Activated CD8-positive, alpha-beta memory T cell treated with anti-CD3 and anti-CD28 coated beads for 1 hour (primary cell): Measurements from ENCODE around the gene FHIT.
"Not testable (repeated sequence)": the region's sequence is repeated elsewhere in the genome, so short reads cannot be mapped to it uniquely, and the experiment has no call there.

Experiments
- DNase-seq, 2 donors: peaks; one replicate each; pipeline ENCODE4 v3.0.0-alpha.2; 2020; ENCODE audit warnings: low read depth in 1 of 2; ENCODE audit errors: extremely low read depth in 1 of 2

FHIT gene

DNA sequence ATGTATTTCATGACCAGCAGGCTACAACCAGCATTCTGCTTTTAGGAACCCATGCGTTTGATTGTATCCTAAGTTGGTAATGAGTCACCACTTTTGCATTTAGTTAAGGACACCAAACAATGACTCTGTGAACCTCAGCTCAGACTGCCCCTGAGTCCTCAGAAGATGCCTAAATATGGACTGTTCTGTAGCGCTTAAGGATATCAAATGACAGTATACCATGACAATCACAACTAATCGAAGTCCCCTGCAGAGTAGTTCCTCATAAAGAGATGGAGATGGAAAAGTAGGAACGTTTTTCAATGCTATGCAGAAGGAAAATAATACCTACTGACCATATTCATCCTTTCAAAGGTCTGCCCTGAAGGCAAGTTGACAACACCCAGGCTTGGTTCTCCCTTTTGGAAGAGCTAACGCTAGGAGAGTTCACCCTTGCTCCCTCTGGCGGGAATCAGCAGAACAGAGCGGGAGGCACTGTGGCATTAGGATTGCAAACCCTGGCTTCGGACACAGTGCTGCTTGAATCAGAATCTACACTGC, 508.6 kb downstream of the FHIT start:
- no peak for DNase-seq

DNA sequence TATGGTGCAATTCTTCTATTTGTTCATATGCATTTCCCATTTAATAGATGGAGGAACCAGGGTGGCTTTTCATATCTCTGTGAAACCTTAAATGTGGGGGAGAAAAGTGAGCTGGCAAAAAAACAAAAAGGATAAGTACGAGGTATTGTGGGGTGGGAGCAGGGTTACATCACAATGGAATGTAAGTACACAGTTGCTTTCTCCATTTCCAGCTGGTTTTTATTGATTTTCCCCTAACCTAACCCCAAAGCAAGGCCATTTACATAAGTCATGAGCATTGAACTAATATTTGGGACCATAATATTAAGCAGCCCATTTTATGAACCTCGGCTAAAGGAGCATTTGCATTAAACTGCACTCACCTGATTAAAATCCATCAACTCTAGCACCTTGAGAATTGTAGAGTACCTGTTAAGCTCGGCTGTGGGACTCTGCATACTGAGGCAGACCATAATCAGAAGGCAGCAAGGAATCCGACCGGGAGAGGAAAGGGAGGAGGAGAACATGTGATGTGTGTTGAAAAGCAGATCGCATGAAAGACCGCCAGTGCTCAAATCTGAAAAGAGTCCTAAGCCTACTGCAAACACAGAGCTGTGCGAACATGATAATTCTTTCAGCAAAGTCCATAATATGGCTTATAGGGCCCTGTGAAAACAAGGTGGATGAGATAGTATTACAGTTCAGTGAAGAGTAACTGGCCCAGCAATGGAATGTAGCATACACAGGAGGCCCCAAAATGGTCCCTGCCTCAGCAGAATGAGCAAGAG, 513.4 kb downstream of the FHIT start:
- DNase-seq, result no peak

DNA sequence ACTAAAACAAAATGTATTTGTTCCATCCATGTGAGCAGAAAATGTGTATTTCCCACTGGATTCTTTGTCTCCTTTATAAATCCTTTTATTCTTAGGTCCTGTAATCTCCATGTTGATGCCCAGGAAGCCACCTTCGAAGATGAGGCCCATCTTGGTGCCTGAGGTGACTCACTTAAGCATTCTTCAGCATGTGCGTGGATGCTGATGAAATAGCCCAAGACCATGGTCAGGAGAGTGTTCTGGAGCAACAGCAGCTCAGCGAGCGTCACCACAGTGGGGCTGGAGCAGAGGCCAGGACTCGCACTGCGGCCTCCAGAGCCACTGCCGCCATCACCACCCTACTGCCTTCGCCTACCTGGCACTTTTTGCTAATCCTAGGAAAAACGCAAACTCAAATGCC, 520.9 kb downstream of the FHIT start:
- no peak for DNase-seq

- no peak for DNase-seq
Measured at GRCh38 chr3:60729056-60729455, 522.2 kb downstream of the FHIT start.

GRCh38 chr3:60728006-60728405, 523.2 kb downstream of the FHIT start:
- no peak for DNase-seq

- no peak for DNase-seq
Measured at GRCh38 chr3:60720736-60721135, 530.5 kb downstream of the FHIT start.

DNA sequence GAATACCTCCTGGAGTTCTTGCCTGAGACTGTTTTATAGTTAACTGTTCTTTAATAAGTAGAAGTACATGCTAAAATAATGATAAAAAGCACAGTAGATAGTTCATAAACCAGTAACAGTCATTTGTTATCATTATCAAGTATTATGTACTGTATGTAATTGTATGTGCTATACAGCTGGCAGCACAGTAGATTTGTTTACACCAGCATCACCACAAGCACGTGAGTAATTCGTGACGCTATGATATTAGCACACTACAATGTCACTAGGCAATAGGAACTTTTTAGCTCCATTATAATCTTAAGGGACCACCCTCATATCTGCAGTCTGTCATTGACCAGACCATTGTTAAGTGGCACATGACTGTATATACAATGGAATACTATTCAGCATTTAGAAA, 534.7 kb downstream of the FHIT start:
- DNase-seq, result no peak

DNA sequence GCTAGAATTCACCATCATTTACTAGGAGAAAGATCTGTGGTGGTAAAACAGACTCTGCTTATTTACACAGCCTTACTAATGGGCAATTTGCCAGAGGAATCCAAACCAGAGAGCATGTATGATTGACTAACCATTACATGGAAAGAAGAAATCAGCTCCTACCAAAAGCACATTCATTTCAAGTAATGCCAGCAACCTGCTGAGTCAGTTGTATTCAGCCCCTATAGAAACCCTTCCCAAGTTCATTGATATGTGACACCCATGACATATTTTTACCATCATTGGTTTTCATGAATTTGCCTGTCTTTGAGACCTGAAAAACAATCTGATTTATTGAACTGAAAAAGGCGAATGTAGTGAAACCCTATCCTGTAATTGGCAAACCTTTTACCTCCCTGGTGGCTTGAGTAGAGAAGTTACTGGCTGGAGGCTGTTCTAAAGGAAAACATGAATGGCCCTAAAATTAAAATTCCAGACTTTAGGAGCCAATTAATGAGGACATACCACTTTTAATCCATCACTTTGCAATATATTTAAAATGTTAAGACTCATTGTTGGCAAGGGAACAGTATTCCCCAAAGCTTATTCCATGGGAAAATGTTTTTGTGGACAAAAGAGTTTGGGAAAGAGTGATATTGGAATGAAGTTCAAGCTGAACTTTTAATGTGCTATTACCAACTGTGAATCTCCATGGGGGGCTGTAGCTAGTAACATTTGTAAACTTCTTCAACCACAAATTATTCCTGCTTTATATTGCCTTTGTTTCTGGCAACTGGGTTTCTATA, 542.9 kb downstream of the FHIT start:
- no peak for DNase-seq

DNA sequence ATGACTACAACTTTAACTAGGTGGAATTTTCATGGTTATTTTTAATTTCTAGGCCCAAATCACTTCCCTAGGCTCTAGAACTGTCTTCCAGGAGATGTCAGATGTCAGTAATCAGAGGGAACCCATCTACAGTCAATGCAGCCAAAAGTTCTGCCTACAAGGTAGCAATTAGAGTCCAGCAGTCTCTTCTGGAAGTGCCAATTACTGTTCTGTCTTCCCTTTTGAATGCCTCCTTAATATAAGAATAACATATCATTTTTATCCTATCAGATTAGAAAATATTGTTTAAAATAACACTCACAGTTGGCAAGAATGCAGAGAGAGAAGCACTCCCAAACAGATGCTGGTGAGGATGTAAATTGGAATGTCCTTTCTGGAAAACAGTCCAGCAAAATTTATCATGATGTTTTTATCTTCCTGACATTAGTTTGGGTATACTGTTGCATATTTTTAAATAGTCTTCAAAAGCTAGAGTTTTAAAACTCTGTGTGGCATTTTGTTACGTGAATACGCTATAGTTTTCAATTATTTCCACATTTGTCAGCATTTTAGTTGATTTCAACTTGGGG, 543.7 kb downstream of the FHIT start:
- no peak for DNase-seq

GRCh38 chr3:60703956-60704736, 547.1 kb downstream of the FHIT start:
- DNase-seq, result no peak

GRCh38 chr3:60703008-60703407, 548.2 kb downstream of the FHIT start:
- DNase-seq, result no peak

DNA sequence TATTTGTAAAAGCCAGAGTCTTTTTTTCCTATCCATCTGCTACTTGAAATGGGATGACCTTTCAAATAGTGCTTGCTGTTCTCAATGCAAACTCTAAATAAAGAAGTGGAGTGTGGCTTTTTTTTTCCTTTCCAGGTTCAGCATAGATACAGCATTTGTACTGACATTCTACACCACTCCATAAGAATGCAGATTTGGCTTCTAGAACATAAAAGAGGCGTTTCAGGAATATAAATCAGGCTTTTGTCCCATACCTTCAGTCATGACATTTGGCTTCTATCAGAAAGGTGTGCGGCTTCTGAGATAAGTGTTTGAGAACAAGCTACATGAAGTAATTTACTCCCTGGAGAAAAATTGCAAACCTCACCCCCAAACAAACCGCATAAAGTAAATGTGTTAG, 553.1 kb downstream of the FHIT start:
- no peak for DNase-seq

GRCh38 chr3:60697132-60697531, 554.1 kb downstream of the FHIT start:
- no peak for DNase-seq

GRCh38 chr3:60696428-60697125, 554.7 kb downstream of the FHIT start:
- DNase-seq, result no peak

GRCh38 chr3:60675424-60675823, 575.8 kb downstream of the FHIT start:
- DNase-seq, result no peak

- DNase-seq, result no peak
Measured at GRCh38 chr3:60674870-60675269, 576.4 kb downstream of the FHIT start.

- no peak for DNase-seq
Measured at GRCh38 chr3:60673123-60673522, 578.1 kb downstream of the FHIT start.

GRCh38 chr3:60672337-60672736, 578.9 kb downstream of the FHIT start:
- DNase-seq, result not testable (repeated sequence)

DNA sequence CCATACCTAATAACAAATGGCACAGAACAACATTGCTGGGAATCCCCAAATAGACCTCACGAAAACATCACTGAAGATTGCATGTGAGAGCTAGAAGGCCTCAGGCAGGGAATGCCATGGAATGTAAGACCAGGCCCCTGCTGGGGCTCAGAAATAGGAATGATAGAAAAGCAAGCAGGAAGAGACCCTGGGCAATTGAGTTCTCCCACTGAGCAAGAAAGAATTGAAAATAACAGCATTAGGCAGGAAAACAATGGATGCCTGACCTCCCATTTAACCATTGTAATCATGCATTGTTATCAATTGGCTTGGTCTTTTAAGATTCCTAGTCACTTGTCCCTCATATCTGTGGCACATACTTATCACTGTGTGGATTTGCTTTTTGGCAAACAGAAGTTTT, 581.6 kb downstream of the FHIT start:
- no peak for DNase-seq

DNA sequence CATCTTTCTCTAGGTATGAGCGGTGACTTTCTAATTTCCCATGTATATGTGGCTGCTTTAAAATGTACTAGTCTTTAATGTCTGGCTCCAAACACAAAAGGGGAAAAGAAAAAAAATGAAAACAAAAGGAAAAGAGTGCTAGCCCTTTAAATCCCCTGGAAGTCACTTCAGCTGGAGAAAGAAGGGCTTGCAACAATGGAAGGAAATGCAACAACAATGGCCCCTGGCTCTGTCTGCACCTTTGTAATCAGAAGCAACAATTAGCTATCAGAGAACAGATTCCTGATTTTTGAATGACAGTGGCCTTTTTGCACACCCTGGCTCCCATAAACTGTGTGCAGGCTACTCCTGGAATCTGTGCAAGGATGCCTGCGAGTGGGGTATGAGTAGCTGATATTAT, 591.2 kb downstream of the FHIT start:
- DNase-seq, result no peak
